Smooth muscle cell of the umbilical artery (primary cell): ENCODE measurements around the gene TTC5. TPM values are rescaled to one million over a fixed set of nuclear protein-coding genes. Genes with fewer than 3 reads are reported as not detected.

Experiments
- total RNA-seq: library from RNA; depleted of rRNA; stranded (reverse); fragments of >200 nt; gene quantifications from 2 replicates; pipeline ENCODE4 v1.2.3, GENCODE V29; 2014

The TTC5 gene, protein sequence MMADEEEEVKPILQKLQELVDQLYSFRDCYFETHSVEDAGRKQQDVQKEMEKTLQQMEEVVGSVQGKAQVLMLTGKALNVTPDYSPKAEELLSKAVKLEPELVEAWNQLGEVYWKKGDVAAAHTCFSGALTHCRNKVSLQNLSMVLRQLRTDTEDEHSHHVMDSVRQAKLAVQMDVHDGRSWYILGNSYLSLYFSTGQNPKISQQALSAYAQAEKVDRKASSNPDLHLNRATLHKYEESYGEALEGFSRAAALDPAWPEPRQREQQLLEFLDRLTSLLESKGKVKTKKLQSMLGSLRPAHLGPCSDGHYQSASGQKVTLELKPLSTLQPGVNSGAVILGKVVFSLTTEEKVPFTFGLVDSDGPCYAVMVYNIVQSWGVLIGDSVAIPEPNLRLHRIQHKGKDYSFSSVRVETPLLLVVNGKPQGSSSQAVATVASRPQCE
- total RNA-seq, result 32.5 and 34.7 TPM in 2 replicates

GRCh38 chr14:20305265-20306078 is at the start of gene TTC5:
Gene TTC5, minus strand, starts transcription at chr14:20305951. Its CDS starts 14 bp downstream, at chr14:20305937.

DNA sequence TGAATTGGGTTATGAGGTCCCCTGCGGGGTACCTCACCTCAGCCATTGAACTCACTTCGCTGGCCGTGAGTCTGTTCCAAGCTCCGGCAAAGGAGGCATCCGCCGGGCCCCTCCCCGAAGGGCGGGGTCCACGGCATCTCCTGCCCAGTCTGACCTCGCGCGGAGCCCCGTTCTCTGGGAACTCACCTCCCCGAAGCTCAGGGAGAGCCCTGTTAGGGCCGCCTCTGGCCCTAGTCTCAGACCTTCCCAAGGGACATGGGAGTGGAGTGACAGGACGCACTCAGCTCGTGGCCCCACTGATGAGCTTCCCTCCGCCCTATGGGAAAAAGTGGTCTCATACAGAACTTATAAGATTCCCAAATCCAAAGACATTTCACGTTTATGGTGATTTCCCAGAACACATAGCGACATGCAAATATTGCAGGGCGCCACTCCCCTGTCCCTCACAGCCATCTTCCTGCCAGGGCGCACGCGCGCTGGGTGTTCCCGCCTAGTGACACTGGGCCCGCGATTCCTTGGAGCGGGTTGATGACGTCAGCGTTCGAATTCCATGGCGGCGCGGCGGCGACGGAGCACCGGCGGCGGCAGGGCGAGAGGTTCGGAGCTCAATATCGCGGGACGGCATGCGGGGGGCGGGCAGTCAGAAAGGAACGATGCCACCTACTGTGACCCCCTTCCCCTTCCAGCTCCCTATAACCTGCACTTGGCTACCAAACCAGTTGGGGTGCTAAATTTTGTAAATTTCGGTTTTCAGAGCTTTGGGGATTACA is 37.5 kb upstream of the TTC5 start, which contains the start of gene PARP2:
PARP2 (plus strand) TSS at position 544 of the 770 bp plus-strand sequence; CDS start at position 551, 7 bp downstream.

GRCh38 chr14:20332788-20333493 is 27.2 kb upstream of the TTC5 start, which contains the start of gene CCNB1IP1:
Gene CCNB1IP1, minus strand, starts transcription at chr14:20333279. Its CDS starts 16,756 bp downstream, at chr14:20316523.

Other genes with a start within 250 kb of the TTC5 start
- gene OR4L1, start 245.9 kb downstream of the TTC5 start, total RNA-seq, result not detected in 2 replicates
- gene OR4K17, start 195.2 kb downstream of the TTC5 start, total RNA-seq, result not detected in 2 replicates
- not detected in 2 replicates for gene OR4N5, start 167.1 kb downstream of the TTC5 start, total RNA-seq
- gene OR11G2, start 115.1 kb downstream of the TTC5 start, total RNA-seq, result not detected in 2 replicates
- not detected in 2 replicates for gene OR11H6, start 82.2 kb downstream of the TTC5 start, total RNA-seq
- gene OR11H7, start 77.0 kb downstream of the TTC5 start, total RNA-seq, result not detected in 2 replicates
- gene OR11H4, start 66.7 kb downstream of the TTC5 start, total RNA-seq, result not detected in 2 replicates
- 42.1 and 53.4 TPM in 2 replicates for gene CCNB1IP1, start 27.3 kb upstream of the TTC5 start, total RNA-seq
- gene PARP2, start 37.7 kb upstream of the TTC5 start, total RNA-seq, result 7.4 and 11.0 TPM in 2 replicates
- gene TEP1, start 107.5 kb upstream of the TTC5 start, total RNA-seq, result 17.8 and 32.6 TPM in 2 replicates
- gene KLHL33, start 130.2 kb upstream of the TTC5 start, total RNA-seq, result under 0.01 and 0.05 TPM in 2 replicates
- 20.3 and 31.2 TPM in 2 replicates for gene OSGEP, start 148.9 kb upstream of the TTC5 start, total RNA-seq
- 28.8 and 50.2 TPM in 2 replicates for gene APEX1, start 149.3 kb upstream of the TTC5 start, total RNA-seq
- 17.3 and 20.2 TPM in 2 replicates for gene PIP4P1, start 155.5 kb upstream of the TTC5 start, total RNA-seq
- gene PNP, start 163.5 kb upstream of the TTC5 start, total RNA-seq, result 19.3 and 53.7 TPM in 2 replicates
- not detected in 2 replicates for gene RNASE10, start 199.6 kb upstream of the TTC5 start, total RNA-seq